HCT116 (cell line): ENCODE results near the gene PLCB1. TPM values are rescaled to one million over a fixed set of nuclear protein-coding genes. Genes with fewer than 3 reads are reported as not detected.

ENCODE experiments used
- ATAC-seq: fragments of 200-7000 bp; cut with Tn5 transposase; 2 replicates; pipeline ENCODE4 v1.9.1; 2020; ENCODE audit warnings: mild to moderate bottlenecking, moderate library complexity
- BruUV-seq: library from RNA; stranded (reverse); fragments of 400-500 nt; replicated peaks from 2 replicates; lab custom pipeline; 2021; lab: Mats Ljungman, UMichigan
- CTCF ChIA-PET: fragments of 300-600 bp; sonication (Branson Sonifier 250); formaldehyde crosslinking; loops from one replicate; lab custom pipeline; 2021; ENCODE audit warnings: antibody characterized with exemption; lab: Charles Lee
- POLR2A ChIA-PET: fragments of 300-600, 350-600 bp; sonication (Branson Sonifier 250); formaldehyde crosslinking; loops from one replicate; lab custom pipeline; 2021; ENCODE audit warnings: antibody characterized with exemption; lab: Charles Lee
- RAD21 ChIA-PET, 2 experiments: fragments of 300-600 bp; sonication (Branson Sonifier 250); formaldehyde crosslinking; loops; one replicate each; lab custom pipeline; 2023; ENCODE audit warnings: low total read pairs in 2 of 2; ENCODE audit not compliant: uncharacterized antibody in 2 of 2, unreplicated experiment in 2 of 2, low non-redundant PET in 1 of 2; lab: Charles Lee
- DNase-seq: peaks from one replicate; pipeline ENCODE4 v3.0.0-alpha.2; 2010; ENCODE audit warnings: low read depth, low spot score
- H2AFZ ChIP-seq: fragments of 200-600 bp; shearing (Covaris generic), sonication (generic); 2 replicates; pipeline ENCODE4 v1.6.1; 2017; ENCODE audit warnings: low read depth, mixed run types, mixed read lengths, antibody characterized with exemption, low read length; ENCODE audit not compliant: poor library complexity, severe bottlenecking
- H3K27ac ChIP-seq: 2 replicates; pipeline ENCODE4 v1.5.1; 2012; ENCODE audit warnings: low read depth, low read length
- H3K27me3 ChIP-seq: fragments of 200-600 bp; sonication (generic); 2 replicates; pipeline ENCODE4 v1.6.1; 2016; ENCODE audit warnings: mixed run types, low read length, mixed read lengths; ENCODE audit not compliant: insufficient read depth
- H3K36me3 ChIP-seq, 2 experiments: fragments of 200-500 bp in 1 of 2; fragments of 200-600 bp in 1 of 2; sonication (Bioruptor generic) in 1 of 2; sonication (generic) in 1 of 2; 2 replicates each; pipeline versions ENCODE4 v1.5.1 to v1.6.1; 2014 to 2016; ENCODE audit warnings: low read length in 2 of 2, inconsistent platforms in 1 of 2, mixed read lengths in 1 of 2, mixed run types in 1 of 2; ENCODE audit not compliant: insufficient read depth in 2 of 2, control insufficient read depth in 1 of 2
- H3K4me1 ChIP-seq, 2 experiments: fragments of 200-600 bp in 1 of 2; sonication (generic) in 1 of 2; 2 replicates each; pipeline versions ENCODE4 v1.5.1 to v1.6.1; 2012 to 2017; ENCODE audit warnings: low read length in 2 of 2, inconsistent platforms in 1 of 2, mild to moderate bottlenecking in 1 of 2, mixed read lengths in 1 of 2, mixed run types in 1 of 2, moderate library complexity in 1 of 2; ENCODE audit not compliant: insufficient read depth in 2 of 2, control insufficient read depth in 1 of 2
- H3K4me2 ChIP-seq: fragments of 200-600 bp; sonication (generic); 2 replicates; pipeline ENCODE4 v1.6.1; 2017; ENCODE audit warnings: mixed run types, low read length, mixed read lengths
- H3K4me3 ChIP-seq, 2 experiments: fragments of 200-600 bp in 1 of 2; sonication (generic) in 1 of 2; replicated peaks in 1 of 2; 2 replicates each; pipeline ENCODE4 v1.5.1; 2011 to 2016; ENCODE audit warnings: low read length in 2 of 2, control low read depth in 1 of 2, low read depth in 1 of 2, mild to moderate bottlenecking in 1 of 2, mixed read lengths in 1 of 2, mixed run types in 1 of 2
- H3K79me2 ChIP-seq: fragments of 200-600 bp; sonication (generic); 2 replicates; pipeline ENCODE4 v1.6.1; 2017; ENCODE audit warnings: mild to moderate bottlenecking, mixed run types, low read length, moderate library complexity, mixed read lengths; ENCODE audit not compliant: insufficient read depth
- H3K9ac ChIP-seq: fragments of 200-600 bp; sonication (generic); 2 replicates; pipeline ENCODE4 v1.6.1; 2016; ENCODE audit warnings: low read length, mixed read lengths
- H3K9me2 ChIP-seq: fragments of 200-600 bp; sonication (generic), shearing (Covaris generic); 2 replicates; pipeline ENCODE4 v1.6.1; 2017; ENCODE audit warnings: mixed run types, mild to moderate bottlenecking, moderate library complexity; ENCODE audit not compliant: insufficient read depth
- H3K9me3 ChIP-seq, 2 experiments: fragments of 200-500 bp in 1 of 2; fragments of 200-600 bp in 1 of 2; sonication (Bioruptor generic) in 1 of 2; sonication (generic) in 1 of 2; 2 replicates each; pipeline ENCODE4 v1.6.1; 2014 to 2017; ENCODE audit warnings: low read length in 2 of 2, mixed read lengths in 2 of 2, inconsistent platforms in 1 of 2, low read depth in 1 of 2, mild to moderate bottlenecking in 1 of 2, mixed run types in 1 of 2, moderate library complexity in 1 of 2; ENCODE audit not compliant: control insufficient read depth in 1 of 2, insufficient read depth in 1 of 2
- H4K20me1 ChIP-seq: fragments of 200-600 bp; sonication (generic), shearing (Covaris generic); 2 replicates; pipeline ENCODE4 v1.6.1; 2017; ENCODE audit warnings: mixed run types, mild to moderate bottlenecking, moderate library complexity; ENCODE audit not compliant: insufficient read depth
- CEBPB ChIP-seq: IDR thresholded peaks from 2 replicates; pipeline ENCODE4 v1.6.1; 2012; ENCODE audit warnings: low read depth
- EGR1 ChIP-seq: IDR thresholded peaks from 2 replicates; pipeline ENCODE4 v1.6.1; 2012; ENCODE audit warnings: low read depth
- ELF1 ChIP-seq: IDR thresholded peaks from 2 replicates; pipeline ENCODE4 v1.6.1; 2012; ENCODE audit warnings: low read depth, borderline replicate concordance
- EZH2 ChIP-seq: fragments of 200-600 bp; sonication (generic); IDR thresholded peaks from 2 replicates; pipeline ENCODE4 v1.6.1; 2017; ENCODE audit warnings: antibody characterized with exemption, mixed run types
- JUND ChIP-seq: IDR thresholded peaks from 2 replicates; pipeline ENCODE4 v1.6.1; 2012
- POLR2A ChIP-seq: IDR thresholded peaks from 2 replicates; pipeline ENCODE4 v1.7.0; 2011; ENCODE audit warnings: borderline replicate concordance; ENCODE audit not compliant: insufficient read depth, insufficient read length; ENCODE audit errors: extremely low read depth
- POLR2AphosphoS5 ChIP-seq: IDR thresholded peaks from 2 replicates; pipeline ENCODE4 v1.6.1; 2011; ENCODE audit warnings: mild to moderate bottlenecking, low read depth, low read length, moderate library complexity
- SP1 ChIP-seq: IDR thresholded peaks from 2 replicates; pipeline ENCODE4 v1.6.1; 2012; ENCODE audit warnings: low read depth
- SRF ChIP-seq: IDR thresholded peaks from 2 replicates; pipeline ENCODE4 v1.6.1; 2012; ENCODE audit warnings: low read depth
- ZFX ChIP-seq: fragments of 450-650 bp; IDR thresholded peaks from 2 replicates; pipeline ENCODE4 v1.6.1; 2017
- ZNF274 ChIP-seq: fragments of 200-500 bp; sonication (Bioruptor generic); IDR thresholded peaks from 2 replicates; pipeline ENCODE4 v1.6.1; 2014; ENCODE audit warnings: mild to moderate bottlenecking, low read depth, low read length, inconsistent platforms
- intact Hi-C: fragments of 100-400 bp; cut with micrococcal nuclease; formaldehyde crosslinking; loops from 2 replicates; pipeline ENCODE4 v1.10.0; 2022
- total RNA-seq: library from RNA; stranded (reverse); gene quantifications from one replicate; pipeline ENCODE4 v1.2.1, GENCODE V29; 2021; ENCODE audit not compliant: unreplicated experiment
- TF ChIP-seq, protein P1 (sequence below): IDR thresholded peaks from 2 replicates; pipeline ENCODE4 v1.6.1; 2012

PLCB1 gene
- total RNA-seq, 1 experiment from 2014 or later = 15.8 TPM

DNA sequence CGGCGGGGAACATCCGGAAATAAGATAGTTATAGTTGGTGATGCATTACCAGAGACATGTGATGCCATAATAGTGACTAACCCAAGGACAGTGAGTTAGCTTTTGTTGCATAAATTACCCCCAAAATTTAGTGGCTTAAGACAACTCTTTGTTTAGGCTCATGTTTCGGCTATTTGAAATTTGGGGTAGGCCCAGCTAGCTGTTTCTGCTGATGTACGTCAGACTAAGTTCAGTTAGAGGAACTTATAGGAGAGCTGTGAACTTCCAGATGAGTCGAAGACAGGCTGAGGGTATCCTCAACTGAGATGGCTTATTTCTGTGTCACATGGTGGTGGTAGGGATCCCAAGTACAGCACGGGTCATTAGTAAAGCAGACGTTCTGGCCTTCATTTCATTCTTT lies 366.5 kb downstream of the PLCB1 start (continued):
- TF ChIP-seq, protein P1, sequence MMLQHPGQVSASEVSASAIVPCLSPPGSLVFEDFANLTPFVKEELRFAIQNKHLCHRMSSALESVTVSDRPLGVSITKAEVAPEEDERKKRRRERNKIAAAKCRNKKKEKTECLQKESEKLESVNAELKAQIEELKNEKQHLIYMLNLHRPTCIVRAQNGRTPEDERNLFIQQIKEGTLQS = no peak

DNA sequence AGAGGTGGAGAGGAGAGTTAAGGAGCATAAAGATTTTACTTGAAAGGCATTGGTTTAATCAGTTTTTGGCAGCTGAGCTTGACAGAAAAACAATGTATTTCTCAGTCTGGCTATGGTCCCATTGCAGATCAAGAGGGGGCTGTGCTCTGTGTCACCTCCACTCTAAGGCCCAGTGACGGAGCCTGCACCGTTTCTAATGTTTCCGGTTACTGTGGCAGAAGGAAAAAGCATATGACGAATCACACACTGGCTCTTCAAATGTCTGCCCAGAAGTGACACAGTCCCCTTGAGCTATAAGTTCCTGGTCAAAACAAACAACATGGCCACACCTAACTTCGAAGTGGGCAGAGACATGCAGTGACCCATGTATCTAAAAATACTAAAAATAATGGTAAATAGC lies 372.0 kb downstream of the PLCB1 start:
- intact Hi-C loops = no loop called here
- no peak for TF ChIP-seq ELF1
- no peak for TF ChIP-seq EZH2
- no peak for TF ChIP-seq SP1
- TF ChIP-seq ZNF274 = no peak
- no peak for TF ChIP-seq POLR2AphosphoS5
- no peak for TF ChIP-seq CEBPB
- no peak for TF ChIP-seq ZFX
- no peak for TF ChIP-seq POLR2A
- TF ChIP-seq EGR1 = no peak
- no peak for TF ChIP-seq SRF
- TF ChIP-seq JUND = no peak
- no TSS peak for BruUV-seq
- H2AFZ ChIP-seq = no peak overlapping the region
- H3K27me3 ChIP-seq = no peaks in the 10 kb centered on the region
- no peak overlapping the region for H3K27ac ChIP-seq
- H3K36me3 ChIP-seq = no peaks in the 10 kb centered on the region
- CTCF ChIA-PET = no interaction called here
- H3K9me3 ChIP-seq = no peaks in the 10 kb centered on the region
- ATAC-seq (no peak), DNase-seq (no peak)
- H3K79me2 ChIP-seq = no peaks in the 10 kb centered on the region
- H3K4me3 ChIP-seq = no peak overlapping the region
- H3K4me1 ChIP-seq = no peaks in the 10 kb centered on the region
- H3K9me2 ChIP-seq = no peaks in the 10 kb centered on the region
- H3K9ac ChIP-seq = no peak overlapping the region
- no peak overlapping the region for H3K4me2 ChIP-seq
- H4K20me1 ChIP-seq = no peaks in the 10 kb centered on the region; the same call in 1 of the 2 replicates
- POLR2A ChIA-PET = no interaction called here
- RAD21 ChIA-PET = no interaction called here
